Parietal lobe (tissue), 2 donors: ENCODE data around the gene RADIL. TPM values are rescaled to one million over a fixed set of nuclear protein-coding genes. Genes with fewer than 3 reads are reported as not detected.

Experiments
- small RNA-seq: library from RNA; depleted of rRNA; stranded (forward); fragments of <200 nt; gene quantifications from one replicate; pipeline ENCODE3, GENCODE V24; 2014; ENCODE audit warnings: low replicate concordance
- total RNA-seq: library from RNA; depleted of rRNA; stranded (reverse); fragments of >200 nt; gene quantifications from one replicate; pipeline ENCODE4 v1.2.3, GENCODE V29; 2014

Gene RADIL, protein sequence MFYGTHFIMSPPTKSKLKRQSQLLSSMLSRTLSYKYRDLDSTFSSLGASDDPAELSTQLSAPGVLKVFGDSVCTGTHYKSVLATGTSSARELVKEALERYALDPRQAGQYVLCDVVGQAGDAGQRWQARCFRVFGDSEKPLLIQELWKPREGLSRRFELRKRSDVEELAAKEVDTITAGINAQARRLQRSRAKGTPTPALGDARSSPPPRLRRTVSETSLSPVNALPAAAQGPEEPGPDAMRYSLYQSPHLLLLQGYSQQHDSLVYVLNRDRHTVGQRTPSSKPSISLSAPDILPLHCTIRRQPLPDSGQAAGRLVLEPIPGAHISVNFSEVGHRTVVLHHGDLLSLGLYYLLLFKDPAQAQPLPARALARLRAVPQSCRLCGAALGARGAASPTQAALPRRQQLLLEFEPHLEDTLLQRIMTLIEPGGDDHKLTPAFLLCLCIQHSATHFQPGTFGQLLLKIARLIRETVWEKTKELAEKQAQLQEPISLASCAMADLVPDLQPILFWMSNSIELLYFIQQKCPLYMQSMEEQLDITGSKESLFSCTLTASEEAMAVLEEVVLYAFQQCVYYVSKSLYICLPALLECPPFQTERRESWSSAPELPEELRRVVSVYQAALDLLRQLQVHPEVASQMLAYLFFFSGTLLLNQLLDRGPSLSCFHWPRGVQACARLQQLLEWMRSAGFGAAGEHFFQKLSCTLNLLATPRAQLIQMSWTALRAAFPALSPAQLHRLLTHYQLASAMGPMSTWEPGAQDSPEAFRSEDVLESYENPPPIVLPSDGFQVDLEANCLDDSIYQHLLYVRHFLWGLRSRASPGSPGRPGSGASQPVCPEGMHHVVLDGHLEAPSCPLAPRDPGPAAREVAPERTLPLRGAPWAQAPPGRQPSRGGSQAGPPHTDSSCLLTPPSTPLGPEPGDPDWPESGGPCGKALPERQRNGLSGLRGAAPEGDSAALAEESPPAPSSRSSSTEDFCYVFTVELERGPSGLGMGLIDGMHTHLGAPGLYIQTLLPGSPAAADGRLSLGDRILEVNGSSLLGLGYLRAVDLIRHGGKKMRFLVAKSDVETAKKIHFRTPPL
- total RNA-seq: 6.3 TPM

DNA sequence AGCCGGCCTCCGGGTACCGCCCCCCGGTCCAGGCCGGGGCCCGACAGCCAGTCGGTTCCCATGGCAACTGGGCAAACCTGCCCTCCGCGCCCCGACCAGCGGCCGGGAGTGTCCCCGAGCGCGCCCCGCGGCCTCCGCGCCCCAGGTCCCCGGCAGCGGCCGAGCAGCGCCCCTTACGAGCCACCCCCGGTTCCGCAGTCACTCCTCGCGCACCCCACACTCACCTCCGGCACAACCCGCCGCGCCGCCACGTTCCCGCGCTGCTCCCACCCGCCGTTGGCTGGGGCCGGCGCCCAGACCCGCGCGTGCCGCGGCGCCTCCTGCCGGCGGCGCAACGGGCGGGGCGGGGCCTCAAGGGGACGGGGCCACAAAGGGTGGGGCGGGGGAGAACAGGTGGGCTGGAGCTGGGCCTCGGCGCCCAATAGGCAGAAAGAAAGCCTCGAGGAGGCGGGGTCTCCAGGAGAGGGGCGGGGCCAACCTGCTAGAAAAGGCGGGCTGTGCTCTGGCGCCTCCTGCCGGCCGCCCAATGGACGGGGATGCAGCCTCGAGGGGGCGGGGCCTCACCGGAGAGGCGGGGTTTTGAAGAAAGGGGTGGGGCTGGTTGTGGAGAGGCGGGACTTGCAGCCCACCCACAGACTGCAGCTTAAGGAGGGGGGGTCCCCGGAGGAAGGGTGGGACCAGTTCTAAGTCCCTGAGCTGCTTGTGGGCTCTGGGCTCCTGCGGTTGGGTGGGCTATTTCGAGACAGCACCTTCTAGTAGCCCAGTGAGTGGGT, at the start of gene RADIL:
Gene RADIL (minus strand): TSS at position 345 of the 773 bp plus-strand sequence. CDS start 5,577 bp downstream, outside the sequence.

DNA sequence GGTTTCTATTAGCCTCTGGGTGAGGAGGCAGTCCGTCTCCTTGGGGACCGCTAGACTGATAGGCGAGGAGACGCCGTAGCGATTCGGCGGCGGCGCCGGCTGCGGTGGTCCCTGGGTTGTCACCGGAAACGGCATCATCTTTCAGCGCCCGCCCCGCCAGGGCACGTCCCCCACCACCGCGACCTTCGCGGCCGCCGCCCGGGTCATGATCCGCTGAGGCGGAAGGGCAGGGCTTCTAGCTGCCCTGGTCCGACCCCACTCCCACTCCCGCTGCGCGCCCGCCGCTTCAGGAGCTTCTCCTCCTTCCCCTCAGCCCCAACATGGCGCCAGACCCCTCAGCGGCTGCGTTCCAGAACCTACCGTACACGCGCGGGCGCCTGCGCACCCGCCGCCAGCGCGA, 21.8 kb downstream of the RADIL start, which contains the start of gene PAPOLB:
Gene PAPOLB (minus strand): TSS at position 358 of the 400 bp plus-strand sequence. CDS start 220 bp downstream, at position 138.

DNA sequence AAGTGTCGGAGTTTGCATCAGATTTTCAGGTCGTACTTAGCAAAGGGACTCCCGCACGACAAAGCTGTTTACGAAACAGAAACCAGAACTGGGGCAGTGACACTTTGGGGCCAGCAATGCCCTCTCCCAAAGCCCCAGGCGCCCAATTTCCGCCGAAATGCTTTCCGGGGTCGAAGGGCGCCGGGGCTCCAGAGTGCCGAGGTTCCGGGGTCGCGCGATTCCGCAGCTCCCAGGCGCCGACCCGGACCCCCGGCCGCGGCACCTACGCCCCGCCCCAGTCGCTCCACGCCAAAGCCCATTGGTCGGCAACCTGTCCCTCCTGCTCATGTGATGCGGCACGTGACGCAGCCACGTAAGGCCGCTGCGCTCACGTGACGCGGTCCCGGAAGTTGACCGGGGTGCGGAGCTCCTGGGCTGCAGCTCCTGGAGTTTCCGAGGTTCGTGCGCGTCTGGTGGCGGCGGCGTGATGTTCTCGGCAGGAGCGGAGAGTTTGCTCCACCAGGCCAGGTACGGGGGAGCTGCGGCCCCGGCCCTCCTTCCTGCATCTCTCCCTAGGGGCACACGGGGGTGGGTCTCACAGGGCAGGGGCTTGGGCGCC, 108.2 kb downstream of the RADIL start, which contains the start of gene AP5Z1:
Gene AP5Z1 (plus strand): TSS at position 374 of the 598 bp plus-strand sequence. CDS start 93 bp downstream, at position 467.

Small RNA genes within 50 kb of the gene (small RNA-seq; reads per million reads assigned to genes)
- not detected for gene MIR4656
- not detected for gene RF00019

Other genes with a start within 250 kb of the RADIL start
- gene FOXK1, start 201.4 kb downstream of the RADIL start, total RNA-seq: 23.8 TPM
- 17.2 TPM for gene AP5Z1, start 108.1 kb downstream of the RADIL start, total RNA-seq
- 3.8 TPM for gene PAPOLB, start 21.7 kb downstream of the RADIL start, total RNA-seq
- 2.2 TPM for gene MMD2, start 75.5 kb upstream of the RADIL start, total RNA-seq
- 18.5 TPM for gene RBAK, start 162.1 kb upstream of the RADIL start, total RNA-seq